Hematopoietic multipotent progenitor cell treated with erythropoietin and hydrocortisone succinate and interleukin-3 and kit ligand, for 4 days (in vitro differentiated cells): Measurements from ENCODE around the gene SKI.

ENCODE experiments used
- DNase-seq: peaks from one replicate; pipeline ENCODE4 v3.0.0-alpha.2; 2015

The SKI gene

GRCh38 chr1:2358651-2359640 is 130.8 kb downstream of the SKI start:
- DNase-seq: no peak
